Measurements from ENCODE around the gene SOX1. TPM values are rescaled to one million over a fixed set of nuclear protein-coding genes. Genes with fewer than 3 reads are reported as not detected.

SOX1 gene
- total RNA-seq, 2 donors from 2014 or later: not detected

GRCh38 chr13:112103961-112104880 is 37.3 kb downstream of the SOX1 start:
- peaks cover 9% of the 10 kb centered on the region for H3K4me1 ChIP-seq
- H3K27me3 ChIP-seq: peaks cover 3 to 15% of the 10 kb centered on the region in 2 donors
- no peak overlapping the region for H3K4me3 ChIP-seq
- 1 to 2% methylated on average over 23 to 75 of the region's 76 CpGs for WGBS, 2 donors
- no peak for TF ChIP-seq POLR2A (IDR thresholded peaks at IDR 0.05)
- TF ChIP-seq, protein P1, sequence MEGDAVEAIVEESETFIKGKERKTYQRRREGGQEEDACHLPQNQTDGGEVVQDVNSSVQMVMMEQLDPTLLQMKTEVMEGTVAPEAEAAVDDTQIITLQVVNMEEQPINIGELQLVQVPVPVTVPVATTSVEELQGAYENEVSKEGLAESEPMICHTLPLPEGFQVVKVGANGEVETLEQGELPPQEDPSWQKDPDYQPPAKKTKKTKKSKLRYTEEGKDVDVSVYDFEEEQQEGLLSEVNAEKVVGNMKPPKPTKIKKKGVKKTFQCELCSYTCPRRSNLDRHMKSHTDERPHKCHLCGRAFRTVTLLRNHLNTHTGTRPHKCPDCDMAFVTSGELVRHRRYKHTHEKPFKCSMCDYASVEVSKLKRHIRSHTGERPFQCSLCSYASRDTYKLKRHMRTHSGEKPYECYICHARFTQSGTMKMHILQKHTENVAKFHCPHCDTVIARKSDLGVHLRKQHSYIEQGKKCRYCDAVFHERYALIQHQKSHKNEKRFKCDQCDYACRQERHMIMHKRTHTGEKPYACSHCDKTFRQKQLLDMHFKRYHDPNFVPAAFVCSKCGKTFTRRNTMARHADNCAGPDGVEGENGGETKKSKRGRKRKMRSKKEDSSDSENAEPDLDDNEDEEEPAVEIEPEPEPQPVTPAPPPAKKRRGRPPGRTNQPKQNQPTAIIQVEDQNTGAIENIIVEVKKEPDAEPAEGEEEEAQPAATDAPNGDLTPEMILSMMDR (IDR thresholded peaks at IDR 0.05): no peak
- ATAC-seq (no peak), DNase-seq (no peak)
- intact Hi-C loops (cut with DNase I): no loop called here
- H3K36me3 ChIP-seq (replicated peaks in 1 of 2; ENCODE audit: insufficient read depth in 1 of 2, low read depth in 2 of 2): no peaks in the 10 kb centered on the region
- no peaks in the 10 kb centered on the region for H3K9me3 ChIP-seq
- no peak overlapping the region for H3K27ac ChIP-seq

GRCh38 chr13:112104881-112105234 is 37.9 kb downstream of the SOX1 start:
- H3K36me3 ChIP-seq (replicated peaks in 1 of 2; ENCODE audit: insufficient read depth in 1 of 2, low read depth in 2 of 2): no peaks in the 10 kb centered on the region
- H3K27me3 ChIP-seq: peaks cover 3 to 15% of the 10 kb centered on the region in 2 donors
- 1% methylated on average over 43 of the region's 44 CpGs; no CpG with 5 or more reads in 1 of the 2 donors for WGBS, 2 donors
- intact Hi-C loops (cut with DNase I): no loop called here
- no peak overlapping the region for H3K4me3 ChIP-seq
- no peak for ATAC-seq
- DNase-seq: no peak
- TF ChIP-seq, protein P1 (IDR thresholded peaks at IDR 0.05): no peak
- no peak for TF ChIP-seq POLR2A (IDR thresholded peaks at IDR 0.05)
- H3K4me1 ChIP-seq: peaks cover 9% of the 10 kb centered on the region
- no peak overlapping the region for H3K27ac ChIP-seq
- H3K9me3 ChIP-seq: no peaks in the 10 kb centered on the region

GRCh38 chr13:112105244-112105681 is 38.3 kb downstream of the SOX1 start:
- H3K4me3 ChIP-seq: no peak overlapping the region
- H3K27ac ChIP-seq: no peak overlapping the region
- TF ChIP-seq, protein P1 (IDR thresholded peaks at IDR 0.05): no peak
- TF ChIP-seq POLR2A (IDR thresholded peaks at IDR 0.05): no peak
- no peaks in the 10 kb centered on the region for H3K9me3 ChIP-seq
- H3K36me3 ChIP-seq (replicated peaks in 1 of 2; ENCODE audit: insufficient read depth in 1 of 2, low read depth in 2 of 2): no peaks in the 10 kb centered on the region
- DNase-seq: no peak
- H3K4me1 ChIP-seq: peaks cover 9% of the 10 kb centered on the region
- 2 to 5% methylated on average over 13 to 35 of the region's 35 CpGs for WGBS, 2 donors
- ATAC-seq: no peak
- peaks cover 3 to 15% of the 10 kb centered on the region in 2 donors for H3K27me3 ChIP-seq
- intact Hi-C loops (cut with DNase I): no loop called here

- DNase-seq (no peak), ATAC-seq (no peak)
- intact Hi-C loops (cut with DNase I): no loop called here
- H3K4me1 ChIP-seq: peaks cover 9% of the 10 kb centered on the region
- WGBS, 2 donors: 1 to 2% methylated on average over 20 to 21 of the region's 21 CpGs
- H3K4me3 ChIP-seq: no peak overlapping the region
- peaks cover 3 to 15% of the 10 kb centered on the region in 2 donors for H3K27me3 ChIP-seq
- H3K27ac ChIP-seq: no peak overlapping the region
- TF ChIP-seq POLR2A (IDR thresholded peaks at IDR 0.05): no peak
- no peaks in the 10 kb centered on the region for H3K36me3 ChIP-seq (replicated peaks in 1 of 2; ENCODE audit: insufficient read depth in 1 of 2, low read depth in 2 of 2)
- H3K9me3 ChIP-seq: no peaks in the 10 kb centered on the region
Observed at GRCh38 chr13:112105892-112106291, 38.9 kb downstream of the SOX1 start.

- no peak for DNase-seq
- Histone ChIP-seq H3K36me3 (replicated peaks in 1 of 2; ENCODE audit: insufficient read depth in 1 of 2, low read depth in 2 of 2) (no peaks in the 10 kb centered on the region), H3K27me3 (peaks cover 3 to 20% of the 10 kb centered on the region in 2 donors), H3K4me3 (no peak overlapping the region), H3K9me3 (no peaks in the 10 kb centered on the region), H3K27ac (no peak overlapping the region), H3K4me1 (peaks cover 9% of the 10 kb centered on the region)
- WGBS, 2 donors: 3% methylated on average over 32 to 36 of the region's 36 CpGs
- TF ChIP-seq, protein P1 (IDR thresholded peaks at IDR 0.05): no peak
- TF ChIP-seq POLR2A (IDR thresholded peaks at IDR 0.05): no peak
- intact Hi-C loops (cut with DNase I): no loop called here
- no peak for ATAC-seq
Observed at GRCh38 chr13:112106478-112107141, 39.7 kb downstream of the SOX1 start.

All from body of pancreas (tissue), 4 donors.